ENCODE data around the gene MBOAT2.

MBOAT2 gene

GRCh38 chr2:8805278-8806210 lies 197.9 kb downstream of the MBOAT2 start:
- no peak for TF ChIP-seq TAF1 (IDR thresholded peaks at IDR 0.05; ENCODE audit: borderline replicate concordance, low read depth, low read length)
- no peak for TF ChIP-seq POLR2A (IDR thresholded peaks at IDR 0.05; ENCODE audit: low read depth, low read length)
- no peak for TF ChIP-seq POLR2AphosphoS5 (IDR thresholded peaks at IDR 0.05; ENCODE audit: low read depth, low read length)
- FAIRE-seq (no peak), DNase-seq (ENCODE audit: insufficient read length) (no peak)

- FAIRE-seq, result peak; percentile 91
- no peak for TF ChIP-seq POLR2A (IDR thresholded peaks at IDR 0.05; ENCODE audit: low read depth, low read length)
- no peak for TF ChIP-seq TAF1 (IDR thresholded peaks at IDR 0.05; ENCODE audit: borderline replicate concordance, low read depth, low read length)
- TF ChIP-seq POLR2AphosphoS5 (IDR thresholded peaks at IDR 0.05; ENCODE audit: low read depth, low read length), result no peak
- DNase-seq (ENCODE audit: insufficient read length), result peak; percentile 29
Measured at GRCh38 chr2:8803658-8804379, 199.7 kb downstream of the MBOAT2 start.

- TF ChIP-seq POLR2A (IDR thresholded peaks at IDR 0.05; ENCODE audit: low read depth, low read length) (no peak), POLR2AphosphoS5 (IDR thresholded peaks at IDR 0.05; ENCODE audit: low read depth, low read length) (no peak), TAF1 (IDR thresholded peaks at IDR 0.05; ENCODE audit: borderline replicate concordance, low read depth, low read length) (no peak)
Measured at GRCh38 chr2:8802741-8803140, 200.7 kb downstream of the MBOAT2 start.

More at GRCh38 chr2:8802741-8803140, 200.7 kb downstream of the MBOAT2 start:
- FAIRE-seq (no peak), DNase-seq (ENCODE audit: insufficient read length) (no peak)
